BJ (cell line): ENCODE results near the gene ESRRA. TPM values are rescaled to one million over a fixed set of nuclear protein-coding genes. Genes with fewer than 3 reads are reported as not detected.
"Not testable (repeated sequence)": the region's sequence is repeated elsewhere in the genome, so short reads cannot be mapped to it uniquely, and the experiment has no call there.

Experiments
- CTCF ChIA-PET: fragments of 350-600 bp; formaldehyde crosslinking; extraction: SDS; loops from one replicate; lab custom pipeline; 2021; ENCODE audit warnings: antibody characterized with exemption, inconsistent platforms; lab: Yijun Ruan, JAX
- POLR2A ChIA-PET: fragments of 300-600 bp; sonication (Branson Sonifier 250); formaldehyde crosslinking; extraction: SDS; loops from one replicate; lab custom pipeline; 2021; ENCODE audit warnings: antibody characterized with exemption; lab: Charles Lee
- DNase-seq: peaks from one replicate; pipeline ENCODE4 v3.0.0-alpha.2; 2011; ENCODE audit warnings: low read depth
- H3K27me3 ChIP-seq: 2 replicates; pipeline ENCODE4 v1.6.0; 2011; ENCODE audit warnings: low read length; ENCODE audit not compliant: control insufficient read depth, insufficient read depth
- H3K36me3 ChIP-seq: 2 replicates; pipeline ENCODE4 v1.5.1; 2011; ENCODE audit warnings: low read length; ENCODE audit not compliant: control insufficient read depth, insufficient read depth
- H3K4me3 ChIP-seq: 2 replicates; pipeline ENCODE4 v1.5.1; 2011; ENCODE audit warnings: low read depth, mild to moderate bottlenecking, control low read depth, low read length
- polyA plus RNA-seq: library from polyadenylated mRNA; depleted of rRNA; stranded (reverse); fragments of >200 nt; gene quantifications from 2 replicates; pipeline ENCODE4 v1.2.3, GENCODE V29; 2011
- TF ChIP-seq, protein P1 (sequence below): IDR thresholded peaks from 2 replicates; pipeline ENCODE4 v1.5.1; 2011; ENCODE audit warnings: low read depth, mild to moderate bottlenecking, control low read depth, inconsistent platforms, low read length, moderate library complexity; ENCODE audit not compliant: insufficient read depth

ESRRA gene
- polyA plus RNA-seq, 1 experiment = 17.4 TPM

DNA sequence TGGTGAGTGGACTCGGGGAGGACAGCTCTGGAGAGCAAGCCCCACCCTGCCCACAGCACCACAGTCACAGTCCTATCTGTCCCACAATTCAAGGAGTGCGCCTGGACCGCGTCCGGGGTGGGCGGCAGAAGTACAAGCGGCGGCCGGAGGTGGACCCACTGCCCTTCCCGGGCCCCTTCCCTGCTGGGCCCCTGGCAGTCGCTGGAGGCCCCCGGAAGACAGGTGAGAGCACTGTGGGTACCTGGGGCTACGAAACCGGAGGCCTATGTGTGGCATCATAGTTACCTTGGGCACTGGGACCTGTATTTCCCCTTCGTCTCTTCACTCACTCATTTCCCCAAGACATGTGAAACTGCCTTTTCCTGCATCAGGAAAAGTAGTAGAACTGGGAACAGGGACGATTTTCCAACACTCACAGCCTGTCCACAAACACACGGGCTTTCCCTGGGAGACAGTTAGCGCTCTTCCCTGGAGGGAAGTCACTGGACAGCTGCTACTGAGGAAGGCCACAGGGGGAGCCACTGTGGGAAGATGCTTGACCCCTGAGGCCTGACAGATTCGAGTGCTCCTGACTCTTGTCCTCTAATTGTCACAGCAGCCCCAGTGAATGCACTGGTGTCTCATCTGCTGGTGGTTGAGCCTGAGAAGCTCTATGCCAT is 9.0 kb downstream of the ESRRA start:
- ChIA-PET CTCF (interaction anchor here (1.0 to 6.3 kb wide), 2 partner anchors 8 to 68 kb away, joined by 3 to 41 read pairs; partner anchors contain the start of gene ESRRA), POLR2A (no interaction called here)
- H3K36me3 ChIP-seq = peaks cover 7% of the 10 kb centered on the region
- TF ChIP-seq, protein P1, sequence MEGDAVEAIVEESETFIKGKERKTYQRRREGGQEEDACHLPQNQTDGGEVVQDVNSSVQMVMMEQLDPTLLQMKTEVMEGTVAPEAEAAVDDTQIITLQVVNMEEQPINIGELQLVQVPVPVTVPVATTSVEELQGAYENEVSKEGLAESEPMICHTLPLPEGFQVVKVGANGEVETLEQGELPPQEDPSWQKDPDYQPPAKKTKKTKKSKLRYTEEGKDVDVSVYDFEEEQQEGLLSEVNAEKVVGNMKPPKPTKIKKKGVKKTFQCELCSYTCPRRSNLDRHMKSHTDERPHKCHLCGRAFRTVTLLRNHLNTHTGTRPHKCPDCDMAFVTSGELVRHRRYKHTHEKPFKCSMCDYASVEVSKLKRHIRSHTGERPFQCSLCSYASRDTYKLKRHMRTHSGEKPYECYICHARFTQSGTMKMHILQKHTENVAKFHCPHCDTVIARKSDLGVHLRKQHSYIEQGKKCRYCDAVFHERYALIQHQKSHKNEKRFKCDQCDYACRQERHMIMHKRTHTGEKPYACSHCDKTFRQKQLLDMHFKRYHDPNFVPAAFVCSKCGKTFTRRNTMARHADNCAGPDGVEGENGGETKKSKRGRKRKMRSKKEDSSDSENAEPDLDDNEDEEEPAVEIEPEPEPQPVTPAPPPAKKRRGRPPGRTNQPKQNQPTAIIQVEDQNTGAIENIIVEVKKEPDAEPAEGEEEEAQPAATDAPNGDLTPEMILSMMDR = peak; percentile 21; the same call in 1 of the 2 replicates
- H3K27me3 ChIP-seq = no peaks in the 10 kb centered on the region
- DNase-seq = no peak
- no peak overlapping the region for H3K4me3 ChIP-seq

DNA sequence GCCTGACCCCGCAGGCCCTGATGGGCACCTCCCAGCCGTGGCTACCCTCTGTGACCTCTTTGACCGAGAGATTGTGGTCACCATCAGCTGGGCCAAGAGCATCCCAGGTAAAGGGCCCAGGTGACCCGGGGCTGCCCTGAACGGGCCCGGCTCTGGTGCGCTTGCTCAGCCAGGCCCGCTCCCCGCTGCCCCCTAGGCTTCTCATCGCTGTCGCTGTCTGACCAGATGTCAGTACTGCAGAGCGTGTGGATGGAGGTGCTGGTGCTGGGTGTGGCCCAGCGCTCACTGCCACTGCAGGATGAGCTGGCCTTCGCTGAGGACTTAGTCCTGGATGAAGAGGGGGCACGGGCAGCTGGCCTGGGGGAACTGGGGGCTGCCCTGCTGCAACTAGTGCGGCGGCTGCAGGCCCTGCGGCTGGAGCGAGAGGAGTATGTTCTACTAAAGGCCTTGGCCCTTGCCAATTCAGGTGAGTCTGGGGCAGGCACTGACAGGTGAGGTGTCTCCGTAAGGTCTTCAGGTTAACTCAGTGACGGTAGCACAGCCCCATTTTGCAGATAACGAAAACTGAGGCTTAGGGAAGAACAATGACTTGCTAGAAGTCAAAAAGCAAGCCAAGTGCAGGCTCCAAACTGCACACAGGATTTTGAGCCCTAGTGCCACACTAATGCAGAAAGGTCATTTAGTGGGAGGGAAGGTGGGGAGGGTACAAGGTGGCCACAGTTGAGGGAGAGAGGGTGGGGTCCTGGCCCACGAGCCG is 9.7 kb downstream of the ESRRA start:
- no peak for DNase-seq
- Histone ChIP-seq H3K4me3 (no peak overlapping the region), H3K36me3 (peaks cover 7% of the 10 kb centered on the region), H3K27me3 (no peaks in the 10 kb centered on the region)
- CTCF ChIA-PET = interaction anchor here (1.0 to 6.3 kb wide), 2 partner anchors 9 to 69 kb away, joined by 3 to 41 read pairs; partner anchors contain the start of gene ESRRA
- TF ChIP-seq, protein P1 = no peak
- POLR2A ChIA-PET = no interaction called here

DNA sequence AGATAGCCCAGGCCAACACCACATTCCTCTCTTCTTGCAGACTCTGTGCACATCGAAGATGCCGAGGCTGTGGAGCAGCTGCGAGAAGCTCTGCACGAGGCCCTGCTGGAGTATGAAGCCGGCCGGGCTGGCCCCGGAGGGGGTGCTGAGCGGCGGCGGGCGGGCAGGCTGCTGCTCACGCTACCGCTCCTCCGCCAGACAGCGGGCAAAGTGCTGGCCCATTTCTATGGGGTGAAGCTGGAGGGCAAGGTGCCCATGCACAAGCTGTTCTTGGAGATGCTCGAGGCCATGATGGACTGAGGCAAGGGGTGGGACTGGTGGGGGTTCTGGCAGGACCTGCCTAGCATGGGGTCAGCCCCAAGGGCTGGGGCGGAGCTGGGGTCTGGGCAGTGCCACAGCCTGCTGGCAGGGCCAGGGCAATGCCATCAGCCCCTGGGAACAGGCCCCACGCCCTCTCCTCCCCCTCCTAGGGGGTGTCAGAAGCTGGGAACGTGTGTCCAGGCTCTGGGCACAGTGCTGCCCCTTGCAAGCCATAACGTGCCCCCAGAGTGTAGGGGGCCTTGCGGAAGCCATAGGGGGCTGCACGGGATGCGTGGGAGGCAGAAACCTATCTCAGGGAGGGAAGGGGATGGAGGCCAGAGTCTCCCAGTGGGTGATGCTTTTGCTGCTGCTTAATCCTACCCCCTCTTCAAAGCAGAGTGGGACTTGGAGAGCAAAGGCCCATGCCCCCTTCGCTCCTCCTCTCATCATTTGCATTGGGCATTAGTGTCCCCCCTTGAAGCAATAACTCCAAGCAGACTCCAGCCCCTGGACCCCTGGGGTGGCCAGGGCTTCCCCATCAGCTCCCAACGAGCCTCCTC is 10.6 kb downstream of the ESRRA start:
- DNase-seq, H3K27me3 ChIP-seq, H3K4me3 ChIP-seq, POLR2A ChIA-PET: not testable (repeated sequence)
- CTCF ChIA-PET = interaction anchor here (1.0 to 6.3 kb wide), 4 partner anchors 10 to 38 kb away, joined by 4 to 41 read pairs (median 12); partner anchors contain the start of gene ESRRA
- H3K36me3 ChIP-seq = peaks cover 11% of the 10 kb centered on the region

DNA sequence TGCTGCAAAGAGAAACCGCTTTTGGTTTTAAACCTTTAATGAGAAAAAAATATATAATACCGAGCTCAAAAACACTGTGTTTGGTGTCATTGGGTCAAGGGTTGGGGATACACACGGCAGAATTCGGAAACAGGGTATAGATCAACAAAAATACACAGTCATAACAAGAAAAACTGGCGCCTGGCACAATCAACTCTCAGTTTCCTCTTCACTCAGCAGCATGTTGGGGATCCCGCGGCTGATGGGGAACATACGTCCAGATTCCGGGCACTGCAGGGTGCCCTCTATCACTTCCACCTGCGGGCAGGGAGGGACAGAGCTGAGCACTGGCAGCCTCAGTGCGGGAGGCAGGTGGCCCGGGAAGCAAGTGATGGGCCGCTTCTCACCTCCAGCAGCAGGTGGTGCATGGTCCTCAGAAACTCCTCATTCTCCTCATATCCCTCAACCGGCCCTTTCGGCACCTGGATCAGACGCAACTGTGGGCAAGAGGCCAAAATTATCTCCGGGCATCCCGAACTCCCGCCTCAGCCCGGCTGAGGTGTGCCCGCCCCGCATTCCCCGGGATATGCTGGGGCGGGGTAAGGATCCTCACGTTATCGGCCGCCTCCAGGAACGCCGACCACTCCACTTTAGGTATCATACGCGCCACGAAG is 11.5 kb downstream of the ESRRA start:
- TF ChIP-seq, protein P1 = no peak

More for the DNA sequence above, 11.5 kb downstream of the ESRRA start:
- Histone ChIP-seq H3K36me3 (peaks cover 13% of the 10 kb centered on the region), H3K4me3 (peak overlapping the region; percentile 98), H3K27me3 (no peaks in the 10 kb centered on the region)
- POLR2A ChIA-PET = no interaction called here
- DNase-seq = no peak
- CTCF ChIA-PET = interaction anchor here (1.0 to 6.3 kb wide), 10 partner anchors 11 to 91 kb away, joined by 3 to 41 read pairs (median 5); partner anchors contain the start of genes ESRRA, NUDT22 and TRPT1
